ENCODE results near the gene NOL8.

- TF ChIP-seq TAF1 (IDR thresholded peaks at IDR 0.05; ENCODE audit: borderline replicate concordance, insufficient read depth, low read length) (no peak), POLR2AphosphoS5 (IDR thresholded peaks at IDR 0.05; ENCODE audit: low read depth, low read length) (no peak), SIN3A (IDR thresholded peaks at IDR 0.05; ENCODE audit: borderline replicate concordance, insufficient read depth, low read length) (no peak), REST (IDR thresholded peaks at IDR 0.05; ENCODE audit: insufficient read depth in 1 of 2, low read depth in 2 of 2, low read length in 2 of 2) (no peak), FOXP2 (optimal IDR thresholded peaks at IDR 0.05; ENCODE audit: borderline replicate concordance, extremely low read depth, extremely low read length, insufficient read depth) (no peak)
These were observed 24.9 kb upstream of the NOL8 start for GRCh38 chr9:92349771-92350739.
